Glomerular endothelial cell (primary cell): Measurements from ENCODE around the gene SPOCK1. TPM values are rescaled to one million over a fixed set of nuclear protein-coding genes. Genes with fewer than 3 reads are reported as not detected.

Experiments
- DNase-seq: peaks from one replicate; pipeline ENCODE4 v3.0.0-alpha.2; 2011; ENCODE audit warnings: low read depth, low spot score; ENCODE audit errors: extremely low read depth
- total RNA-seq: library from RNA; depleted of rRNA; stranded (reverse); fragments of >200 nt; gene quantifications from 2 replicates; pipeline ENCODE4 v1.2.3, GENCODE V29; 2015

The SPOCK1 gene
- total RNA-seq, 1 donor from 2014 or later = 24.4 TPM

DNA sequence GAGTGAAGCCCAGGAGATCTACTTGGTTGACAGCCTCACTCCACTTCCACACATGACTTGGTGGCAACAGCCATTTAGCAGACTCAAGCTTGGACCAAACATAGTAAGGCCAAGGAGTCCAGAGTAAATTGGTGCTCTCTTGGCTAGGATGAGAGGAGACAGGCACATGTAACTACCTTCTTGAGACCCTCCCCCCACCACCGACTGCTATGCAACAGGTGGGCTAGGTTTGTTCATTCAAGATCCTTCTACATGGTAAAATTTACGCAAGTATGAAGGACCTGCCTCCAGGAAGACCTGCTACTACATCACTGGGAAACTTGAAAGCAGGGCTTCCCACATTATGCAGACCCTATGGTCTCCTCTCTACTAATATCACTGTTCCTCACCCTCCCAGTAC is 442.4 kb downstream of the SPOCK1 start:
- no peak for DNase-seq

DNA sequence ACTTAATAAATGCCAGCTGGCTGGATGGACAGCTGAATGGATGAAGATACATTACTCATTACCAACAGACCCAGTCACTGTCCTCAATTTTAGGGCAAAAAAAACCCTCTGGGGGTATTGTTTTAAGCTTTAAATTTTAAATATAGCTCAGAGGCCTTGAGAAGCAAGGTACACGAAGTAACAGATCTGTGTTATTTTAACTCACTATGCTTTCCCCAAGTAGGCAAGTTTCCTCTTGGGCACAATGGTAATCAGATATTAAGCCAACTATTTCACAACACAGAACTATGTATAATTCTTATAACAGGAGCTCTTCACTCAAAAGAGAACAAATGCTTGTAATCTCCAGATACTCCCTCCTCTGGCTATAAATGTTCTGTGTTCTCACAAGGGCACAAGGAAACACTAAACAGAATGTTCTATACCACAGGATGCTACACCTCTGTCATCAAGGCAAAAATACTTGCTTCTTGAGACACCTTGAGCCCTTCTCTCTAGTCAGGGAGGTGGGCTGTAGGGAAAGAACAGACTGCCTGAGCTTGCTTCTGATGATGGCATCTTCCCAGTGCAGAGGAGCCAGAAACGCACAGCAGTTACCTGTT is 443.8 kb downstream of the SPOCK1 start:
- DNase-seq = no peak

DNA sequence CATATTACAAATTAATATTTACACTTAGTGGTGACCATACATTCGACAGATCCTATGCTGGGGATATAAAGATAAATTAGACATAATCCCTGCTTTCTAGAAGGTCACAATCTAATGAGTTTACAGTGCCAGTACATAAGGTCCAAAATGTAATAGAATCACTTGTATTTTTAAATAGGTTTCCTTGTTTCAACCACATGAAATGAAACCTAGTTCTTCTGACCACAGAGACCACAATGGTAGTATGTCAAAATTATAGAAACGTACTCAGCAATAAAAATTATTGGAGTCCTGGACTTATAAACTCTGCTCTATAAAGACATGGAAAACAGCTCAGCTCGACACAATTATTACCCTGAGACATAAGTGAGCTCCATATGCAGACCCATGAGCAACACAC is 444.3 kb downstream of the SPOCK1 start:
- DNase-seq = no peak

DNA sequence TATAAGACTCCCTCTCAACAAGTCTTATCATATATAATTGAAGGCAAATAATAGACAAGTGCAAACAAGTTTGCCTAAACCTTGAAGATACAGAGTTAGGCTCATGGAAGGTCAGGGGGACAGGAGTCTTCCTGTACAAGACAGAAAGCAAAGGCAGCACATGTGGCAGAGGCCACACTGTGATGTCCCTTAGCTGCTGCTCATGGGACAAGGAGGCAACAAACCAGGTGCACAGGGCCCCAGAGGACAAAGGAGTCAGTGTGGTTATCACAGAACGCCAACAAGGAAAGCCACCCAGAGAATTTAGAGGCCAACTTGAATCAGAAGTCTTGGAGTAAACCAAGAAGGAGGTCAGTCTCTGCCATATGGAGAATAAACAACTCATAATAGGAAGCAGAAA is 444.8 kb downstream of the SPOCK1 start:
- DNase-seq = no peak

GRCh38 chr5:137051161-137051560 is 448.0 kb downstream of the SPOCK1 start:
- no peak for DNase-seq

DNA sequence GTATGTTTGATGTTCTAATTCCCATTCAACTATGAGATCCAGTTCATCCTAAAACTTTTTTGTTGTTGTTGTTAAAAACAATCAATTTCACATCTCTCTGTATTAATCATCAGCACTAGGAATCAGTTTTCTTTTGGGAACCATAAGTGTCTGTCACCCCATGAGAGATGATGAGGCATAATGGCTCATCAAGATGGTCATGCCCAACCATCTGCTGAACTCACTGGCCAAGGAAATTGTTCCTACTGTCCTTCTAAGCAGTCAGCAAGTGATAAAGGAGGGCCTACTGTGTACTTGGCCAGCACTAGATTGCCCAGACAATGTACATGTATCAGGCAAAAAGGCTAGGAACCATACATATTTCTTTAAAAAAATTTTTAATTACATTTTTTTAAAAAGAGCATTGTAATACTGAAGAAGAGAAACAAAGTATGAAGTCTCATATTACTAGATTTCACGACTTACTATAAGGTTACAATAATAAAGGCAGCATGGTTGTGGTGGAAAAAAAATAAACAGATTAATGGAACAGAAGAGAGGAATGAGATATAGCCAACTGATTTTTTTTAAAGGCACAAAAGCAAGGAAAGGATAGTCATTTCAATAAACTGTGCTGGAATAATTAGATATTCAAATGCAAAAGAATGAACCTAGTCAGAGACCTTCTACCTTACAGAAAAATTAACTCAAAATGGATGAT is 458.3 kb downstream of the SPOCK1 start:
- no peak for DNase-seq

DNA sequence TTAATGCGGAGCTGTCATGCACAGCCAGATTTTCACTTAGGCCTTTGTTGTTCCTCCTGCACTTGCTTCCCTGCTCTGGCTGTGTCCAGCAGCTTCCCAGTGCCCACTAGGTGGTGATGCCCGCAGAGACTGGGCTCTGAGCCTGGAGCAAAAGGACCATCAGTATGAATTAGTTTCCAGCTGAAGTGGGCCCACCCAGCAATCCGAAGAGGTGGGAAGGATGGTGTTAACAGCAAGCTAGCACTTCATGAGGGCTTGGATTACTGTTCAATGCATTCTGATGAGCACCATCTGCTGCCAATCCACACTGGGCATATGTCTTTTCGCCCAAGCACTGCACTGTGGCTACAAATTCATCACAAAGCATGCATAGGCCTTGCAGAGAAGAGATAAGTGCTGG is 459.1 kb downstream of the SPOCK1 start:
- no peak for DNase-seq

GRCh38 chr5:137037848-137038247 is 461.3 kb downstream of the SPOCK1 start:
- no peak for DNase-seq

- DNase-seq = no peak
Observed at GRCh38 chr5:137036640-137037039, 462.5 kb downstream of the SPOCK1 start.

DNA sequence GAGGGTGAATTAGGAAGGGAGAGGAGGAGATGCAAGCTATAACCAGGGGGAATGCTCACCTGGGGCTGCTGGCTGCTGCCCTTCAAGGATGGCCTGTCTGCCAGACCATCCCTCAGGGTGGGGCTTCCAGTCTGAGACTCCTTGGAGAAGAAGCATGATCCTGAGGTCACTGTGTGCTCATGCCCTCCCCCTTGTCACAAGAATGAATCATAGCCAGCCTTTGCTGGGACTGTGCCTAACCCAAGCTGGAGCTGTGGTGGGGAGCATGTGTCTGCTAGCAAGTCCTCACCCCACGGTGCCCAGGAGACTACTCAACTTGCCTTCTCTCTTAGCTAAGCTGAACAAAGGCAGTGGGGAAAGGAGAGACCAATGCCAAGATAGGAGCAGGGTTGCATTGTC is 463.6 kb downstream of the SPOCK1 start:
- DNase-seq = no peak

GRCh38 chr5:137034764-137035479 is 464.2 kb downstream of the SPOCK1 start:
- DNase-seq = no peak

GRCh38 chr5:137034213-137034612 is 464.9 kb downstream of the SPOCK1 start:
- DNase-seq = no peak

DNA sequence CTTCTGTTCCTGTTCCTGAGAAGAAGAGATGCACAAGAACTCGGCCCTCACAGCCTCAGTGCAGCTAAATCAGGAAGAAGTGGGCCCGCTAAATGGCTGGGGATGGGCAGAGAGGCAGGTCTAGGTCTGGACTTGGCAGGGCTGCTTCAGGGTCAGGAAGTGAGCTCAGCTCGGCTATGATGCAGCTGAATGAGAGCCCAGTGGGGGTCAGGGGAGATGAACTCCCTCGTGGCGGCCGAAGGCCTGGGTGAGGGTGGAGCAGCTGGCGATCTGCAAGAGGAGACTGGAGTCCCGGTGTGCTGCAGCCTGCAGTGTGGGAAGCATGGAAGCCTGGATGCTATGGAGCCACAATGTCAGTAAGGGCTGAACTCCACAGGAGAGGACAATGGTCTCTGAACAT is 466.2 kb downstream of the SPOCK1 start:
- DNase-seq = no peak

- no peak for DNase-seq
Observed at GRCh38 chr5:137027758-137028157, 471.4 kb downstream of the SPOCK1 start.

GRCh38 chr5:137026296-137026695 is 472.8 kb downstream of the SPOCK1 start:
- no peak for DNase-seq

- DNase-seq = no peak
Observed at GRCh38 chr5:137024044-137024443, 475.1 kb downstream of the SPOCK1 start.

DNA sequence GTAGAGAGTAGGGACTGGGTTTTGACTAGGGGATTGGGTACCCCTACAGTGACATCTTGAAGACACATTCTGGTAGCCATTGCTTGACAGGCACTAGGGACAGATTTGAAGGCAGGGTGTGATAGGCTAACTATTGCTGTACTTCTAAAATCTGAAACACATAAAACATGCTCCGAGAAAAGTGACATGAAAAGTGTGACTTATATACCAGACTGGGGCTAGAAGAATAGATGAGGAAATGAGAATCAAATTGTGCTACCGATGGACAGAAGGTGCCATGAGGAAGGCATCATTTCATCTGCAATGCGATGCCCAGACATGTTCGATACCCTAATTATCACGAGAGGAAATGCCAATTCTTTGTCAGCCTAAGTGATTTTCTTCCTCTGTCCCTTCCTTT is 475.8 kb downstream of the SPOCK1 start:
- DNase-seq = no peak

GRCh38 chr5:137022725-137023124 is 476.4 kb downstream of the SPOCK1 start:
- DNase-seq = no peak

GRCh38 chr5:137022043-137022442 is 477.1 kb downstream of the SPOCK1 start:
- no peak for DNase-seq

DNA sequence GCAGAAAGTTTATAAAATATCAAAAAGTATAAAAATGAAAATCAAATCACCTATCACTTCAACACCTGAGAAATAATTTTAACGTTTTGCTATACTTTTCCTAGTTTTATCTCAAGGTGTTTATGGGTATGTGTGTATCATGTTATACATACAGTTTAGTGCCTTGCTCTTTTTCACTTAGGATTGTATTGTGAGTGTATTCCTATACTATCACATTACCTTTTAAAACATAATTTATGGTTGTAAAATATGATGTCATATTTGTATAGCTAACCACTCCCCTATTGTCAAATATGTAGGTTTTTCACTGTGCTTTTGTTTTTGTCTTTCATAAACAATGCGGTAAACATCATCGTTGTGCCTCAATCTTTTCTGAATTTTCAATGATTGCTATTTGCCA is 479.9 kb downstream of the SPOCK1 start:
- DNase-seq = no peak

DNA sequence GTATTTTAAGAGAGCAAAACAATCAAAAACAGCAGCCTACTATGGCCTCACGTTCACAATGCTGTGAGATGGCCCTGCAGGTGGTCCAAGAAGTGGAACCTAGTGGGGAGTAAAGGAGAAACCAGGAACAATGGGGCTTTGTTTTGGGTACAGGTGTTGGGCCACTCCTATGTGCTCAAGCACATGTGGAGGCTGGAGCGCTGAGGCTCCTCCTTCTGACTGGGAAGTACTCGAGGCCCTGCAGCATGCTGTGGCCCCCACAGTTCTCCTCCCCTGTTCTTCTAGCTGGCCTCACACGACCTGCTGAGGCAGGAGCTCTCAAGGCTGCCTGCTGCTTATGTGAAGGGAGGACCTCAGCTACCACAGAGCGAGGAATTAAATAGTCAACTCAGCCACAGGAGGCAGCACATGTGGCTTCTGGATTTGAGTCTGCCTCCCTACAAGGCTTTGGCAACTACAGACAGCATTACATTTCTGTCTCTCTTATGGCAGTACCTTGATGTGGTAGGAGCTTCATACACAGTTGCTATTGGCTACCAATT is 482.3 kb downstream of the SPOCK1 start:
- DNase-seq = no peak
